Measurements from ENCODE around the gene ZMAT2.

DNA sequence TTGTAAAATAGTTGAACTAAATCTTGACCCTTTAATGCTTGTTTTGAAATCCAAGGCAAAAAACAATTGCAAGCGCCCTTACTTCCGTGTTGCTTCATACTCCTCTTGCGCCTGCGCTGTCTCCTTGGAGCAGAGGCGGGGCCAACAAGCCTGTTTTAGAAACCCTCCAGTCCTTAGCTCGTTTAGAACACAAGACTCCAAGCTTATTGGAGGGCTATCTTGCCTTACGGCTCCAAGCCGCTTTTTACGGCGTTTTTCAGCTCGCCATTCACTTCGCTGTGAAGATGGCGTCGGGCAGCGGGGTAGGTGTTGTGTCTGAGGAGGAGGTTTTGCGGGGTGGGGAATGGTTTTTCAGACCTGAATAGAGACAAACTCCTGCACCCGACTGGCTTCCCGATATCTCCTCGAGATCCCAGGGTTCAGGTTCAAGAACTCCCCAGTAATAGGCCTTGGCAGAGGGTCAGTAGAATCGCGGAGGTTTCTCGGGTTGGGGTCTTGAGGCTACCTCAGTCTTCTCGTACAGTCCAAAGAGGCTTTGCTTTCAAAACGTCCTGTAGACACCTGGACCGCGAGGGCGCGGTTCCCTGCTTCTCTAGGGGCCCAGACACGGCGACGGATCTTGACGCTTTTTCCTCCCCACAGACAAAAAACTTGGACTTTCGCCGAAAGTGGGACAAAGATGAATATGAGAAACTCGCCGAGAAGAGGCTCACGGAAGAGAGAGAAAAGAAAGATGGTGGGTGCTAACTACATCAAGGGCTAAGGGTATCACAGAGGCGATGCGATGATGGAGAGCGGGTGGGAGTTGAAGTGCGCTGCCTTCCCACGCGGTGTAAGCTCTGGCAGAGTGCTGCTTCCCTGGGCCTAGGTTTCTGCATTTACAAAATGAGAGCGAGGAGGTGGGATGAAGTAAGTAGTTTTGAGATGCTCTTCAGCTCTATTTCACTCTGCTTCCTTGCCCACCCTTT, at the start of gene ZMAT2:
- TF ChIP-seq POLR2A (IDR thresholded peaks at IDR 0.05; ENCODE audit: low read length) (peak; percentile 95), GATA1 (IDR thresholded peaks at IDR 0.05; ENCODE audit: low read depth, low read length) (no peak)

Data from erythroblast (primary cell).